Naive thymus-derived CD4-positive, alpha-beta T cell (primary cell): ENCODE measurements around the gene SMNDC1. TPM values are rescaled to one million over a fixed set of nuclear protein-coding genes. Genes with fewer than 3 reads are reported as not detected.

Source experiments
- ATAC-seq: fragments of 150-1000 bp; cut with Tn5 transposase; 2 replicates; pipeline ENCODE4 v1.10.0; 2021; ENCODE audit warnings: mild to moderate bottlenecking, moderate library complexity
- CTCF ChIA-PET: fragments of 350-600 bp; sonication (Branson Sonifier 250); formaldehyde crosslinking; loops from one replicate; lab custom pipeline; 2021; ENCODE audit warnings: antibody characterized with exemption; lab: Charles Lee
- POLR2A ChIA-PET: fragments of 350-600 bp; sonication (Branson Sonifier 250); formaldehyde crosslinking; loops from one replicate; lab custom pipeline; 2021; ENCODE audit warnings: antibody characterized with exemption, inconsistent platforms; lab: Charles Lee
- DNase-seq, 9 donors: peaks; one replicate each; pipeline versions ENCODE4 v3.0.0 to v3.0.0-alpha.2; 2020 to 2022; ENCODE audit warnings: mixed read lengths in 1 of 9
- H3K27ac ChIP-seq: one replicate; pipeline ENCODE4 v1.7.0; 2013; ENCODE audit warnings: mild to moderate bottlenecking, low read depth, low read length, moderate library complexity
- H3K27me3 ChIP-seq, 2 donors: one replicate each; pipeline ENCODE4 v1.7.0; 2013; ENCODE audit warnings: low read length in 2 of 2, mild to moderate bottlenecking in 2 of 2, moderate library complexity in 2 of 2; ENCODE audit not compliant: control insufficient read depth in 2 of 2, insufficient read depth in 2 of 2
- H3K36me3 ChIP-seq, 3 experiments: 1 replicate in 2 of 3; 2 replicates in 1 of 3; pipeline ENCODE4 v1.7.0; 2013; ENCODE audit warnings: low read length in 3 of 3, mild to moderate bottlenecking in 3 of 3, moderate library complexity in 1 of 3; ENCODE audit not compliant: insufficient read depth in 3 of 3, control insufficient read depth in 2 of 3
- H3K4me1 ChIP-seq, 2 donors: one replicate each; pipeline ENCODE4 v1.7.0; 2013; ENCODE audit warnings: low read length in 2 of 2, mild to moderate bottlenecking in 2 of 2, moderate library complexity in 1 of 2; ENCODE audit not compliant: control insufficient read depth in 2 of 2, insufficient read depth in 2 of 2
- H3K4me3 ChIP-seq: 2 replicates; pipeline ENCODE4 v1.7.0; 2013; ENCODE audit warnings: mild to moderate bottlenecking, low read length
- H3K9me3 ChIP-seq, 3 experiments: 1 replicate in 2 of 3; 2 replicates in 1 of 3; pipeline ENCODE4 v1.7.0; 2013; ENCODE audit warnings: low read length in 3 of 3; ENCODE audit not compliant: control insufficient read depth in 2 of 3
- H3K27ac Mint-ChIP-seq, 9 donors: one replicate each; pipeline ENCODE4 v1.8.0; 2020 to 2022; ENCODE audit warnings: mixed read lengths in 9 of 9, mild to moderate bottlenecking in 8 of 9, moderate library complexity in 5 of 9, inconsistent platforms in 2 of 9
- H3K27me3 Mint-ChIP-seq, 5 donors: one replicate each; pipeline ENCODE4 v1.8.0; 2021 to 2022; ENCODE audit warnings: mixed read lengths in 5 of 5, mild to moderate bottlenecking in 1 of 5
- H3K36me3 Mint-ChIP-seq, 5 donors: one replicate each; pipeline ENCODE4 v1.8.0; 2020 to 2022; ENCODE audit warnings: mixed read lengths in 5 of 5, mild to moderate bottlenecking in 3 of 5, inconsistent platforms in 1 of 5
- H3K4me1 Mint-ChIP-seq, 7 donors: one replicate each; pipeline ENCODE4 v1.8.0; 2020 to 2022; ENCODE audit warnings: mixed read lengths in 7 of 7, mild to moderate bottlenecking in 3 of 7, inconsistent platforms in 1 of 7
- H3K4me3 Mint-ChIP-seq, 10 donors: one replicate each; pipeline ENCODE4 v1.8.0; 2020 to 2022; ENCODE audit warnings: mild to moderate bottlenecking in 10 of 10, mixed read lengths in 10 of 10, moderate library complexity in 6 of 10, inconsistent platforms in 2 of 10
- H3K9me3 Mint-ChIP-seq, 11 donors: one replicate each; pipeline ENCODE4 v1.8.0; 2020 to 2022; ENCODE audit warnings: mixed read lengths in 11 of 11, mild to moderate bottlenecking in 4 of 11, inconsistent platforms in 1 of 11, moderate library complexity in 1 of 11
- intact Hi-C, 2 donors: fragments of 100-400 bp; cut with micrococcal nuclease; formaldehyde crosslinking; loops; one replicate each; pipeline ENCODE4 v1.15.1; 2023
- polyA plus RNA-seq, 2 donors: library from polyadenylated mRNA; unstranded; fragments of 300-500 nt; fragmentation: Illumina TruSeq; gene quantifications; one replicate each; pipeline ENCODE4 v1.2.3, GENCODE V29; 2021
- total RNA-seq, 6 experiments: library from RNA in 5 of 6; stranded (reverse) in 5 of 6; gene quantifications; 1 replicate in 5 of 6; 2 replicates in 1 of 6; pipeline ENCODE4 v1.2.3 and lab custom pipeline; 2021 to 2026

SMNDC1 gene
- total and polyA plus RNA-seq, 7 experiments from 2014 or later: 16.1 to 43.1 (median 36.5) TPM

GRCh38 chr10:110311357-110311949 lies 6.7 kb upstream of the SMNDC1 start:
- H3K9me3 ChIP-seq: no peaks in the 10 kb centered on the region
- H3K36me3 Mint-ChIP-seq: no peaks in the 10 kb centered on the region
- H3K27ac Mint-ChIP-seq: no peak overlapping the region
- intact Hi-C loops: loop anchor here (1.0 to 5.0 kb wide), 10 partner anchors 43 to 1825 kb away; partner anchors contain the start of gene DUSP5 (in 1 of the 2)
- H3K9me3 Mint-ChIP-seq: no peaks in the 10 kb centered on the region
- DNase-seq: peak in 6 of 9 donors; percentile 19 to 44 (median 28)
- CTCF ChIA-PET: interaction anchor here (0.7 kb wide), 1 partner anchor 235 kb away, joined by 5 read pairs; no protein-coding TSS in a partner anchor
- POLR2A ChIA-PET: no interaction called here
- no peak overlapping the region for H3K27ac ChIP-seq
- H3K4me1 ChIP-seq: peaks cover 0 to 4% of the 10 kb centered on the region in 2 donors
- H3K27me3 ChIP-seq: no peaks in the 10 kb centered on the region
- H3K4me3 ChIP-seq: no peak overlapping the region
- peak; percentile 81 for ATAC-seq
- no peak overlapping the region for H3K4me3 Mint-ChIP-seq
- H3K4me1 Mint-ChIP-seq: peaks cover 0 to 27% (median under 1%) of the 10 kb centered on the region in 7 donors
- no peaks in the 10 kb centered on the region for H3K36me3 ChIP-seq
- H3K27me3 Mint-ChIP-seq: peaks cover 0 to 4% (median 0%) of the 10 kb centered on the region in 5 donors

DNA sequence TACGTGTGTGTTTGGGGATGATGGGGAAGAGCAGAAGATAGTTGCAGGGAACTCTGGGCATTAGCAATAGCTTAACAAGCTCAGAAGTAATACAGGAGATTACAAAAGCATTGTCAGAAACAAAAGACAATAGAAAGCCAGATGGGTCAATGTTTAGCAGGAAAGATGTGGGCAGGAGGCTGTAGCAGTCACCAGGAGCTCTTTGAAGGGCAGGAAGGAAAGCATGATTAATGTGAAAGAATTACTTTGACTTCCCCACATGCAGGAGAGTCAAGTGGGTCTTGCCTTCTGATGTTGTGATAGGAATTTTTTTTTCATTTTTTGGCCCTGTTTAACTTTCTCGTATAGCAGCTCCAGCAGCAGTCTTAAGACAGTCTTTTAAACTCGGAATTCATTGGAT lies 6.0 kb upstream of the SMNDC1 start:
- ATAC-seq: no peak
- POLR2A ChIA-PET: no interaction called here
- no peaks in the 10 kb centered on the region for H3K27me3 ChIP-seq

GRCh38 chr10:110307805-110308204 lies 3.1 kb upstream of the SMNDC1 start:
- H3K36me3 Mint-ChIP-seq: peaks cover 0 to 4% (median 4%) of the 10 kb centered on the region in 5 donors
- CTCF ChIA-PET: interaction anchor here (1.2 to 5.1 kb wide), 2 partner anchors 170 to 241 kb away, joined by 3 to 78 read pairs; no protein-coding TSS in a partner anchor
- intact Hi-C loops: loop anchor here (2.0 to 10.0 kb wide), 5 partner anchors 373 to 564 kb away; partner anchors contain the start of gene PDCD4 (in 1 of the 2)

More for the DNA sequence above, 6.0 kb upstream of the SMNDC1 start:
- no peaks in the 10 kb centered on the region for H3K36me3 Mint-ChIP-seq
- Histone ChIP-seq H3K4me3 (no peak overlapping the region), H3K36me3 (no peaks in the 10 kb centered on the region), H3K4me1 (peaks cover 0 to 9% of the 10 kb centered on the region in 2 donors), H3K27ac (no peak overlapping the region), H3K9me3 (no peaks in the 10 kb centered on the region)
- H3K4me3 Mint-ChIP-seq: no peak overlapping the region
- intact Hi-C loops: loop anchor here (1.0 to 5.0 kb wide), 10 partner anchors 44 to 1826 kb away; partner anchors contain the start of gene DUSP5 (in 1 of the 2)
- CTCF ChIA-PET: interaction anchor here (0.5 to 1.9 kb wide), 5 partner anchors 224 to 300 kb away, joined by 3 to 9 read pairs (median 5); no protein-coding TSS in a partner anchor
- H3K4me1 Mint-ChIP-seq: peaks cover 0 to 32% (median 6%) of the 10 kb centered on the region in 7 donors
- H3K27ac Mint-ChIP-seq: no peak overlapping the region
- no peaks in the 10 kb centered on the region for H3K9me3 Mint-ChIP-seq
- no peak for DNase-seq
- peaks cover 0 to 4% (median 0%) of the 10 kb centered on the region in 5 donors for H3K27me3 Mint-ChIP-seq

GRCh38 chr10:110306452-110306768 lies 1.7 kb upstream of the SMNDC1 start:
- peaks cover 24 to 27% of the 10 kb centered on the region in 2 donors for H3K4me1 ChIP-seq
- H3K27ac Mint-ChIP-seq: peak overlapping the region in 7 of 9 donors; percentile 49 to 100 (median 99)
- no peaks in the 10 kb centered on the region for H3K9me3 ChIP-seq
- no peak for DNase-seq
- H3K9me3 Mint-ChIP-seq: peaks cover 0 to 4% (median 0%) of the 10 kb centered on the region in 11 donors
- H3K36me3 ChIP-seq: peaks cover 0 to 15% (median 12%) of the 10 kb centered on the region in 3 experiments
- H3K27me3 ChIP-seq: no peaks in the 10 kb centered on the region
- POLR2A ChIA-PET: interaction anchor here (0.7 to 6.8 kb wide), 8 partner anchors 23 to 261 kb away, joined by 4 to 68 read pairs (median 10); partner anchors contain the start of genes DUSP5, MXI1 and SMC3
- peaks cover 0 to 13% (median 7%) of the 10 kb centered on the region in 5 donors for H3K36me3 Mint-ChIP-seq
- no peak for ATAC-seq
- peaks cover 22 to 48% (median 40%) of the 10 kb centered on the region in 7 donors for H3K4me1 Mint-ChIP-seq
- CTCF ChIA-PET: interaction anchor here (0.6 to 5.1 kb wide), 10 partner anchors 11 to 303 kb away, joined by 3 to 78 read pairs (median 3); no protein-coding TSS in a partner anchor
- intact Hi-C loops: loop anchor here (1.0 to 10.0 kb wide), 14 partner anchors 50 to 613 kb away; partner anchors contain the start of genes SMC3 (in 2 of the 2), BBIP1 (in 1 of the 2), DUSP5 (in 1 of the 2) and PDCD4 (in 1 of the 2)
- H3K27ac ChIP-seq: peak overlapping the region; percentile 1
- H3K4me3 Mint-ChIP-seq: peak overlapping the region in 8 of 10 donors; percentile 44 to 99 (median 66)
- H3K4me3 ChIP-seq: no peak overlapping the region
- H3K27me3 Mint-ChIP-seq: peaks cover 0 to 4% (median 0%) of the 10 kb centered on the region in 5 donors

More at GRCh38 chr10:110307805-110308204, 3.1 kb upstream of the SMNDC1 start:
- Histone ChIP-seq H3K4me3 (no peak overlapping the region), H3K36me3 (peaks cover 0 to 4% (median 3%) of the 10 kb centered on the region in 3 experiments), H3K27me3 (no peaks in the 10 kb centered on the region), H3K4me1 (peaks cover 11 to 20% of the 10 kb centered on the region in 2 donors), H3K27ac (no peak overlapping the region), H3K9me3 (no peaks in the 10 kb centered on the region)
- ATAC-seq (no peak), DNase-seq (no peak)
- Mint-ChIP-seq H3K9me3 (peaks cover 0 to 4% (median 0%) of the 10 kb centered on the region in 11 donors), H3K4me3 (no peak overlapping the region), H3K27ac (no peak overlapping the region), H3K27me3 (peaks cover 0 to 4% (median 0%) of the 10 kb centered on the region in 5 donors), H3K4me1 (peaks cover 12 to 41% (median 26%) of the 10 kb centered on the region in 7 donors)
- POLR2A ChIA-PET: interaction anchor here (1.9 kb wide), 1 partner anchor 241 kb away, joined by 10 read pairs; no protein-coding TSS in a partner anchor

DNA sequence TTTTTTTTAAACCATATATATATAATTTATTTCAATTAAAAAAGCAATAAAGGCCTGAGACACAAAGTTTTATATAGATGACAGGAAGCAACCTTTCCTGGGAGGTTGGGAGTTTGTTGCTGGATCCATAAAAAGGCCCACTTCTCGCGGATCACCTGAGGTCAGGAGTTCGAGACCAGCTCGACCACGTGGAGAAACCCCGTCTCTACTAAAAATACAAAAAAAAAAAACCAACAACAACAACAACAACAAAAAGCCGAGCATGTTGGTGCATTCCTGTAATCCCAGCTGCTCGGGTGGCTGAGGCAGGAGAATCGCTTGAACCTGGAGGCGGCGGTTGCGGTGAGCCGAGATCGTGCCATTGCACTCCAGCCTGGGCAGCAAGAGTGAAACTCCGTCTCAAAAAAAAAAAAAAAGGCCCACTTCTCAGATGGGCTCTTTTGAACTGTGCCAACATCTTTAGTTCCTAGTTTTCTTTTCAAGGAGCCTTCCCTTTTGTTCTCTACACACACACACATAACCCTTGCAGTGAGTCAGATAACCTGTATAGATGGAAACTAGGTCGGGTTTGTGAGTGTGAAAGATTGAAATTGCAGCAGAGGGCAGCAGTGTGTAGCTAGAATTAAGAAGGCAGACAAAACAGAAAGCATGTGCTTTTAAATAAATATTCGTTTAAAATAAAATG lies 1.2 kb upstream of the SMNDC1 start:
- H3K4me3 Mint-ChIP-seq: peak overlapping the region; percentile 94 to 99 (median 98)
- peaks cover 0 to 4% (median 0%) of the 10 kb centered on the region in 5 donors for H3K27me3 Mint-ChIP-seq
- CTCF ChIA-PET: interaction anchor here (0.5 to 5.1 kb wide), 15 partner anchors 10 to 442 kb away, joined by 3 to 78 read pairs (median 3); partner anchors contain the start of gene SMC3
- peak; percentile 73 for ATAC-seq
- peaks cover 0 to 4% (median 0%) of the 10 kb centered on the region in 11 donors for H3K9me3 Mint-ChIP-seq
- DNase-seq: peak in 7 of 9 donors; percentile 64 to 80 (median 74)
- peaks cover 24 to 51% (median 45%) of the 10 kb centered on the region in 7 donors for H3K4me1 Mint-ChIP-seq
- POLR2A ChIA-PET: interaction anchor here (0.7 to 6.8 kb wide), 15 partner anchors 10 to 261 kb away, joined by 3 to 68 read pairs (median 6); partner anchors contain the start of genes DUSP5, MXI1 and SMC3
- H3K36me3 ChIP-seq: peaks cover 0 to 17% (median 15%) of the 10 kb centered on the region in 3 experiments
- intact Hi-C loops: loop anchor here (1.0 to 10.0 kb wide), 16 partner anchors 50 to 613 kb away; partner anchors contain the start of genes BBIP1 (in 2 of the 2), SHOC2 (in 2 of the 2), SMC3 (in 2 of the 2) and DUSP5 (in 1 of the 2)
- H3K27ac Mint-ChIP-seq: peak overlapping the region; percentile 83 to 100 (median 99)
- no peaks in the 10 kb centered on the region for H3K27me3 ChIP-seq
- H3K4me1 ChIP-seq: peaks cover 26 to 28% of the 10 kb centered on the region in 2 donors
- no peaks in the 10 kb centered on the region for H3K9me3 ChIP-seq
- peak overlapping the region; percentile 1 for H3K27ac ChIP-seq
- H3K36me3 Mint-ChIP-seq: peaks cover 3 to 16% (median 8%) of the 10 kb centered on the region in 5 donors
- H3K4me3 ChIP-seq: no peak overlapping the region
